Ishikawa (cell line): Measurements from ENCODE around the gene PRR36.

Experiments used
- EGR1 ChIP-seq: IDR thresholded peaks from 2 replicates; pipeline ENCODE4 v1.6.1; 2012
- EP300 ChIP-seq: IDR thresholded peaks from 2 replicates; pipeline ENCODE4 v1.6.1; 2012; ENCODE audit warnings: borderline replicate concordance
- FOXM1 ChIP-seq: IDR thresholded peaks from 2 replicates; pipeline ENCODE4 v1.6.1; 2012; ENCODE audit warnings: low read depth, borderline replicate concordance
- ZBTB7A ChIP-seq: IDR thresholded peaks from 2 replicates; pipeline ENCODE4 v1.6.1; 2012; ENCODE audit warnings: low read depth
- TF ChIP-seq, protein P1 (sequence below): IDR thresholded peaks from 2 replicates; pipeline ENCODE4 v1.6.1; 2012; ENCODE audit warnings: low read depth, mild to moderate bottlenecking
- TF ChIP-seq, protein P2 (sequence below): IDR thresholded peaks from 2 replicates; pipeline ENCODE4 v1.6.1; 2012

DNA sequence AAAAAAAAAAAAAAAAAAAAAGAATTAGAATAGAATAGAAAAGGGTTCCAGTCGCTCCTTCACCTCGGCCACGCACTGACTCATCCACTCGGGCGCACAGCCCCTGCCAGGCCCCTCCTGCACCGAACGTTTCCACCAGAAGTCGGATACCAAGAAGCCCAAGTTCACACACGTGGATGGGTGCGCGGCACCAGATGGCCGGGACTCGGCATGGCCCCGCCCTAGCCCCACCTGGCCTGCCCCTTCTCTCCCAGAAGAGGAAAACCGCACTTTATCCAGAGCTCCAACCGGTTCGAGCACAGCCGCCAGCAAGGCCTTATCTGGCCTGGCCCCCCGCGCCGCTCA, 5.9 kb downstream of the PRR36 start:
- TF ChIP-seq, protein P1, sequence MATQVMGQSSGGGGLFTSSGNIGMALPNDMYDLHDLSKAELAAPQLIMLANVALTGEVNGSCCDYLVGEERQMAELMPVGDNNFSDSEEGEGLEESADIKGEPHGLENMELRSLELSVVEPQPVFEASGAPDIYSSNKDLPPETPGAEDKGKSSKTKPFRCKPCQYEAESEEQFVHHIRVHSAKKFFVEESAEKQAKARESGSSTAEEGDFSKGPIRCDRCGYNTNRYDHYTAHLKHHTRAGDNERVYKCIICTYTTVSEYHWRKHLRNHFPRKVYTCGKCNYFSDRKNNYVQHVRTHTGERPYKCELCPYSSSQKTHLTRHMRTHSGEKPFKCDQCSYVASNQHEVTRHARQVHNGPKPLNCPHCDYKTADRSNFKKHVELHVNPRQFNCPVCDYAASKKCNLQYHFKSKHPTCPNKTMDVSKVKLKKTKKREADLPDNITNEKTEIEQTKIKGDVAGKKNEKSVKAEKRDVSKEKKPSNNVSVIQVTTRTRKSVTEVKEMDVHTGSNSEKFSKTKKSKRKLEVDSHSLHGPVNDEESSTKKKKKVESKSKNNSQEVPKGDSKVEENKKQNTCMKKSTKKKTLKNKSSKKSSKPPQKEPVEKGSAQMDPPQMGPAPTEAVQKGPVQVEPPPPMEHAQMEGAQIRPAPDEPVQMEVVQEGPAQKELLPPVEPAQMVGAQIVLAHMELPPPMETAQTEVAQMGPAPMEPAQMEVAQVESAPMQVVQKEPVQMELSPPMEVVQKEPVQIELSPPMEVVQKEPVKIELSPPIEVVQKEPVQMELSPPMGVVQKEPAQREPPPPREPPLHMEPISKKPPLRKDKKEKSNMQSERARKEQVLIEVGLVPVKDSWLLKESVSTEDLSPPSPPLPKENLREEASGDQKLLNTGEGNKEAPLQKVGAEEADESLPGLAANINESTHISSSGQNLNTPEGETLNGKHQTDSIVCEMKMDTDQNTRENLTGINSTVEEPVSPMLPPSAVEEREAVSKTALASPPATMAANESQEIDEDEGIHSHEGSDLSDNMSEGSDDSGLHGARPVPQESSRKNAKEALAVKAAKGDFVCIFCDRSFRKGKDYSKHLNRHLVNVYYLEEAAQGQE, result no peak
- TF ChIP-seq FOXM1 (no peak), EGR1 (no peak), EP300 (no peak), ZBTB7A (no peak)
- TF ChIP-seq, protein P2, sequence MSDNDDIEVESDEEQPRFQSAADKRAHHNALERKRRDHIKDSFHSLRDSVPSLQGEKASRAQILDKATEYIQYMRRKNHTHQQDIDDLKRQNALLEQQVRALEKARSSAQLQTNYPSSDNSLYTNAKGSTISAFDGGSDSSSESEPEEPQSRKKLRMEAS, result peak; percentile 89
